ENCODE data around the gene HOXC10. TPM values are rescaled to one million over a fixed set of nuclear protein-coding genes. Genes with fewer than 3 reads are reported as not detected.

The HOXC10 gene
- total RNA-seq, 1 donor: not detected

GRCh38 chr12:54032627-54033100, 47.7 kb downstream of the HOXC10 start, which contains the start of gene HOXC5:
TSS of gene HOXC5 (plus strand) at chr12:54033050. CDS start at chr12:54033123, 73 bp downstream.
- peak; percentile 79 for DNase-seq (ENCODE audit: low read depth)
- TF ChIP-seq CTCF (IDR thresholded peaks at IDR 0.05; ENCODE audit: insufficient read depth, low read length): peak; percentile 96
- H3K4me3 ChIP-seq (ENCODE audit: low read depth, low read length): peak within 1 kb of the TSS; percentile 58

GRCh38 chr12:54033106-54033979, 48.4 kb downstream of the HOXC10 start:
- no peak for TF ChIP-seq CTCF (IDR thresholded peaks at IDR 0.05; ENCODE audit: insufficient read depth, low read length)
- peak; percentile 32 for DNase-seq (ENCODE audit: low read depth)
- H3K4me3 ChIP-seq (ENCODE audit: low read depth, low read length): peak overlapping the region; percentile 58

- H3K4me3 ChIP-seq (ENCODE audit: low read depth, low read length): peak overlapping the region; percentile 58
- no peak for TF ChIP-seq CTCF (IDR thresholded peaks at IDR 0.05; ENCODE audit: insufficient read depth, low read length)
- no peak for DNase-seq (ENCODE audit: low read depth)
Measured at GRCh38 chr12:54033980-54034784, 49.2 kb downstream of the HOXC10 start.

GRCh38 chr12:54034785-54035310, 49.9 kb downstream of the HOXC10 start:
- DNase-seq (ENCODE audit: low read depth): no peak
- no peak for TF ChIP-seq CTCF (IDR thresholded peaks at IDR 0.05; ENCODE audit: insufficient read depth, low read length)
- no peak overlapping the region for H3K4me3 ChIP-seq (ENCODE audit: low read depth, low read length)

GRCh38 chr12:54035568-54036264, 50.8 kb downstream of the HOXC10 start:
- no peak overlapping the region for H3K4me3 ChIP-seq (ENCODE audit: low read depth, low read length)
- no peak for TF ChIP-seq CTCF (IDR thresholded peaks at IDR 0.05; ENCODE audit: insufficient read depth, low read length)
- DNase-seq (ENCODE audit: low read depth): no peak
